ENCODE data around the gene LST1. TPM values are rescaled to one million over a fixed set of nuclear protein-coding genes. Genes with fewer than 3 reads are reported as not detected.

The LST1 gene
- not detected in 2 replicates for total RNA-seq (2021)
- percentile 12 among the genes with signal in this experiment for Bru-seq, nascent RNA
- BruChase-seq, experiment 1, labeled RNA remaining after a 2-hour chase: not detected
- not detected for BruChase-seq, experiment 2, labeled RNA remaining after a 6-hour chase
- long read RNA-seq: 0 reads

- H3K4me3 ChIP-seq (ENCODE audit: low read depth, low read length, poor library complexity, severe bottlenecking): no peak within 1 kb of the TSS
- H3K9me3 ChIP-seq (ENCODE audit: low read depth, low read length, poor library complexity, severe bottlenecking): no peaks in the 10 kb centered on the region
- ChIA-PET CTCF (interaction anchor here (1.2 kb wide), 1 partner anchor 12 kb away, joined by 6 read pairs; no protein-coding TSS in a partner anchor), POLR2A (ENCODE audit: low non-redundant PET) (no interaction called here)
- no peaks in the 10 kb centered on the region for H3K27me3 ChIP-seq (replicated peaks; ENCODE audit: insufficient read depth, low read depth, low read length, poor library complexity)
- intact Hi-C loops (cut with micrococcal nuclease; ENCODE audit: unreplicated experiment): no loop called here
- no peak within 1 kb of the TSS for H3K27ac ChIP-seq (ENCODE audit: low read depth, low read length, poor library complexity, severe bottlenecking)
- no TSS peak for BruUV-seq (replicated peaks)
- no peak for DNase-seq (ENCODE audit: low spot score)
- TF ChIP-seq CTCF (conservative IDR thresholded peaks at IDR 0.05; ENCODE audit: low read depth, low read length): no peak
- TF ChIP-seq EZH2 (IDR thresholded peaks at IDR 0.05; ENCODE audit: borderline replicate concordance, low read depth, low read length, poor library complexity, severe bottlenecking): no peak
- no peaks in the 10 kb centered on the region for H3K36me3 ChIP-seq (ENCODE audit: insufficient read depth, low read length, poor library complexity, severe bottlenecking)
- H3K4me1 ChIP-seq (ENCODE audit: insufficient read depth, low read length, poor library complexity, severe bottlenecking): peaks cover 4% of the 10 kb centered on the region
These were observed at the start of gene LST1 for GRCh38 chr6:31586008-31586407. Gene LST1 (plus strand): TSS chr6:31586277. CDS start chr6:31587300, 1,023 bp downstream.

- H3K4me3 ChIP-seq (ENCODE audit: low read depth, low read length, poor library complexity, severe bottlenecking): peak overlapping the region; percentile 87
- intact Hi-C loops (cut with micrococcal nuclease; ENCODE audit: unreplicated experiment): no loop called here
- POLR2A ChIA-PET (ENCODE audit: low non-redundant PET): interaction anchor here (0.6 kb wide), 1 partner anchor 13 kb away, joined by 3 read pairs; no protein-coding TSS in a partner anchor
These were observed 47.2 kb upstream of the LST1 start for GRCh38 chr6:31538805-31539400.

GRCh38 chr6:31540640-31541039, 45.4 kb upstream of the LST1 start:
- Histone ChIP-seq H3K27ac (ENCODE audit: low read depth, low read length, poor library complexity, severe bottlenecking) (peak overlapping the region; percentile 99), H3K27me3 (replicated peaks; ENCODE audit: insufficient read depth, low read depth, low read length, poor library complexity) (no peaks in the 10 kb centered on the region), H3K4me3 (ENCODE audit: low read depth, low read length, poor library complexity, severe bottlenecking) (peak overlapping the region; percentile 87), H3K9me3 (ENCODE audit: low read depth, low read length, poor library complexity, severe bottlenecking) (no peaks in the 10 kb centered on the region), H3K4me1 (ENCODE audit: insufficient read depth, low read length, poor library complexity, severe bottlenecking) (peaks cover 16% of the 10 kb centered on the region), H3K36me3 (ENCODE audit: insufficient read depth, low read length, poor library complexity, severe bottlenecking) (peaks cover 51% of the 10 kb centered on the region)
- ChIA-PET CTCF (no interaction called here), POLR2A (ENCODE audit: low non-redundant PET) (no interaction called here)
- no peak for TF ChIP-seq CTCF (conservative IDR thresholded peaks at IDR 0.05; ENCODE audit: low read depth, low read length)
- TF ChIP-seq EZH2 (IDR thresholded peaks at IDR 0.05; ENCODE audit: borderline replicate concordance, low read depth, low read length, poor library complexity, severe bottlenecking): no peak
- BruUV-seq (replicated peaks): no TSS peak
- intact Hi-C loops (cut with micrococcal nuclease; ENCODE audit: unreplicated experiment): loop anchor here (5.0 to 10.0 kb wide), 5 partner anchors 43 to 354 kb away; partner anchors contain the start of genes APOM, BAG6, CLIC1 and EHMT2
- DNase-seq (ENCODE audit: low spot score): no peak

More at GRCh38 chr6:31538805-31539400, 47.2 kb upstream of the LST1 start:
- H3K4me1 ChIP-seq (ENCODE audit: insufficient read depth, low read length, poor library complexity, severe bottlenecking): peaks cover 16% of the 10 kb centered on the region
- DNase-seq (ENCODE audit: low spot score): no peak
- H3K27me3 ChIP-seq (replicated peaks; ENCODE audit: insufficient read depth, low read depth, low read length, poor library complexity): no peaks in the 10 kb centered on the region
- H3K36me3 ChIP-seq (ENCODE audit: insufficient read depth, low read length, poor library complexity, severe bottlenecking): peaks cover 69% of the 10 kb centered on the region
- no peaks in the 10 kb centered on the region for H3K9me3 ChIP-seq (ENCODE audit: low read depth, low read length, poor library complexity, severe bottlenecking)
- CTCF ChIA-PET: no interaction called here
- no peak for TF ChIP-seq CTCF (conservative IDR thresholded peaks at IDR 0.05; ENCODE audit: low read depth, low read length)
- TF ChIP-seq EZH2 (IDR thresholded peaks at IDR 0.05; ENCODE audit: borderline replicate concordance, low read depth, low read length, poor library complexity, severe bottlenecking): no peak
- no TSS peak for BruUV-seq (replicated peaks)
- no peak overlapping the region for H3K27ac ChIP-seq (ENCODE audit: low read depth, low read length, poor library complexity, severe bottlenecking)

All from A673 (cell line).